SH-SY5Y (cell line): Measurements from ENCODE around the gene JCAD.

Experiments used
- GATA2 ChIP-seq: IDR thresholded peaks from 2 replicates; pipeline ENCODE4 v1.6.1; 2011; ENCODE audit warnings: mild to moderate bottlenecking, low read depth, low read length
- GATA3 ChIP-seq: IDR thresholded peaks from 2 replicates; pipeline ENCODE4 v1.6.1; 2011; ENCODE audit warnings: low read depth, mild to moderate bottlenecking, low read length, moderate library complexity

JCAD gene, protein sequence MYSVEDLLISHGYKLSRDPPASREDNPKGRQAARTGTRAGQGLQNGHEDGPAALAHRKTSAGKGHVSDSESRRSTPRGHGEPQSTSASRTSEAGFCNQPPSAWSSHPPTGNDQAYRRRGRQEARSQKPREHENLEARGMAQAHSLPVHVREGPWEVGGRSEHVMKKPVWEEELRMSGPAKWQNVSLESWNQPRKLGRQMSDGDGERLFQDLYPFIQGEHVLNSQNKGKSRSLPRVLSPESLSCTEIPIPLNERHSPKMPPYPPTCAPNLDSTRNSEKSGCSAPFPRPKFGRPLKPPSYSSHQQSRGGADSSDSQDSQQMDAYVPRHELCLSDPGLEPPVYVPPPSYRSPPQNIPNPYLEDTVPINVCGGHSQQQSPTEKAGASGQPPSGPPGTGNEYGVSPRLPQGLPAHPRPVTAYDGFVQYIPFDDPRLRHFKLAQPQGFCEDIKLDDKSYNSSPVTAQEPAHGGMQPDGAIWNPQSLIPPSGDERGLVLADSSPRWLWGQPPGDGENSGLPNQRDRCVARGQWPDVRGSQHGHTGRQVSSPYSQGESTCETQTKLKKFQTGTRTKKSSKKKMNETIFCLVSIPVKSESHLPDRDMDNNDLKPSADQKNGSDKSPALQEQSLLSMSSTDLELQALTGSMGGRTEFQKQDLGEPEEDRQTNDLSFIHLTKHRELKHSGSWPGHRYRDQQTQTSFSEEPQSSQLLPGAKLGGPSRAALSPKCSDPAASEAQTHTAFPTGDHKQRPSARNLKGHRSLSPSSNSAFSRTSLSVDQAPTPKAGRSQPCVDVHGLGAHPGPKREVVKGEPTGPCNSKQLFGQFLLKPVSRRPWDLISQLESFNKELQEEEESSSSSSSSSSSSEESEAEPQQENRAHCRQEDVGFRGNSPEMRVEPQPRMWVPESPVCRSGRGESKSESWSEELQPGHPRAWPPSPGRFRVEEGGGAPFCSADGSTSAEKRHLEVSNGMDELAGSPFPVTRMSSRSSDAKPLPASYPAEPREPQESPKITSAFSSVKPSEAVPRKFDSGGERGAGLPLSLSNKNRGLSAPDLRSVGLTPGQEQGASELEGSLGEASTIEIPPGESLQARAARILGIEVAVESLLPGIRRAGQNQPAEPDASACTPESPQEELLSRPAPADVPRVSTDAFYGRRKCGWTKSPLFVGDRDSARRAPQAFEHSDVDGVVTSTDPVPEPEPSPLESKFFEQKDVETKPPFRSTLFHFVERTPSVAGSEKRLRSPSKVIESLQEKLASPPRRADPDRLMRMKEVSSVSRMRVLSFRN (N-terminal part only)

DNA sequence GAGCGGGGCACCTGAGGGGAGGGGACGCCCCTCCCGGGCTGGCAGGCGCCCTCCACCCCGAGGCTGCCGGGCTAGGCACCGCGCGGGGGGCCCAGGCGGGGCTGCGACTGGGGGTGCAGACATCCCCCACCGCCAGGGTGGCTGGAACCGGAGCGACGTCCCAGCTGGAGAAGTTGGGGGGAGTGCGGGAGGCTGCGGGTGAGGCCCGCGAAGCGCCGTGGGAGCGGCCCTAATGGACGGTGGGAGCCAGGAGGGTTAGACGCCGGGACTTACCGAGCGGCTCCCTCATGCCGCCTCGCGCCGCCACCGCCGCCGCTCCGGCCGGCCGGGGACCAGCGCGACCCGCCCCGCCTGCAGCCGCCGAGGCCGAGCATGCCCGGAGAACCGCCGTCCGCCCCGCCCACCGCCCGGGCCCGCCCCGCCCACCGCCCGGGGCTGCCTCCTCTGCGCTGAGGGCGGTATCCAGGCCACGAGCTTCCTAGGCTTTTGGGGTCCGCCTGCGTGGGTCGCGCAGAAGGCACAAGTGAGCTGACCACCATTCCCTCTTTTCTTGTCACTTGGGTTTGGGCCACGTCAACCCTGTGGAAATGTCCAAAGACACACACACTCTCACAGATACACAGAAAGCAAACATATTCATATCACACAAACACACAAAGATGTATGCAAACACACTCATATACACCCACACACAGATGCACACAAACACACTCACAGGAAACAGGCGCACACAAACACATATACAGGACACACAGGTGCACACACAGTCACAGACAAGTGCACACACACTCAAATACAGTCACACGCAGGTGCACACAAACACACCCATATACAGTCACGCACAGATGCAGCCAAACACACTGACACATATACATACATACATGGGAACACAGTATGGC lies at the start of gene JCAD:
JCAD (minus strand) TSS at position 378 of the 899 bp plus-strand sequence. CDS start 11,774 bp downstream, outside the sequence.
- no peak for TF ChIP-seq GATA2
- no peak for TF ChIP-seq GATA3

DNA sequence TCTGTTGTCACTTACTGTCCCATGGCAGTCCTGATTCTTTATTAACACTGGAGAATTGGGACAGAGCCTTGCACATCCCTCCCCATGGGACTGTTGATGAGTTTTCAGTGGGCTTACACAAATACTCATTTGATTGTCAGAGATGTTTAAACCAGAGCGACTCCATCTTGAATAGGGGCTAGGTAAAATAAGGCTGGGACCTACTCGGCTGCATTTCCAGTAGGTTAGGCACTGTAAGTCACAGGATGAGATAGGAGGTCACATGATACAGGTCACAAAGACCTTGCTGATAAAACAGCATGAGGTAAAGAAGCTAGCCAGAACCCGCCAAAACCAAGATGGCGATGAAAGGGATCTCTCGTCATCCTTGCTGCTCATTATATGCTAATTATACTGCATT lies 47.6 kb upstream of the JCAD start:
- TF ChIP-seq GATA2 (no peak), GATA3 (no peak)

DNA sequence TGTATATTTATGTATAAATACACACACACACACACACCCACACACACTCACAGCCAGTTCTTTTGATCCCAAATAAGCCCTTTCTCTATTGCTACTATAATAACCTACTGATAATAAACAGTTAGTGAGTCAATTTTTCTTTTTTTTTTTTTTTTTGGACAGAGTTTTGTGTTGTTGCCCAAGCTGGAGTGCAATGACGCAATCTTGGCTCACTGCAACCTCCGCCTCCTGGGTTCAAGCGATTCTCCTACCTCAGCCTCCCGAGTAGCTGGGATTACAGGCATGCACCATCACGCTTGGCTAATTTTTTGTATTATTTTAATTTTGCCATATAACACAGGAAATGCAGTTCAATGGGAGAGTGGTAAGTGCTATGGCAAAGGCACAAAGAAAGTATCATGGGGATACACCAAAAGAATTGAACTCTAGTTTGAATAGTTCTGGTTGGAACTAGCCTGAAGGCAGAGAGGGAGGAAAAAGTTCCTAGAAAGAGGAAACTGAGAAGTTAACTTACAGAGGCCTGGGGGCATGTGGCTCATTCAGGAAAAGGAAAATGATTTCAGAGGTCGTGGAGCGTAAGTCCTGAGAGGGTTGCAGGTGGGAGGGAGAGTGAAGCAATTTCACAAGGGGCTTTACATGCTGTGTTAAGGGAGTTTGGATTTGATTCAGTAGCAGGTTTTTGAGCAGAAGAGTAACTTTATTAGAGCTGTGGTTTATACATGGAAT lies 44.4 kb upstream of the JCAD start:
- TF ChIP-seq GATA2 (no peak), GATA3 (no peak)

DNA sequence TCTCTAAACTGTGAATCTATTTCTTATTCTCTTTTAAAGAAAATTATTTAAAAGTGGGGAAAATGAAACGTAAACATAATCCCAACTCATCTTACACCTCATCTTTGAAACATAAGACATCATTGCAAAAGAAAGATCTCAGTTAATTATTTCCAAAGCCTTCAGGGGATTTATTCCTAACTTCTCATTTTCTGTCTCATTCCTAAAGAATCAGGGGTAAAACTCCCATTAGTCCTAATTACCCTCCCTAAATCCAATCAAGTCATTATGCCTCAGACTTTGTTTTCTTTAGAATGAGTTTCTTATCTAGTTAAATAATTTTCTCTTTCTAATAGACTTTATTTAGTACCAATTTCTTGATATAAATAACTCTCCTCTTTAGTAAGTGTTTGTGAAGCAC lies 39.7 kb upstream of the JCAD start:
- TF ChIP-seq GATA2, result no peak
- no peak for TF ChIP-seq GATA3

DNA sequence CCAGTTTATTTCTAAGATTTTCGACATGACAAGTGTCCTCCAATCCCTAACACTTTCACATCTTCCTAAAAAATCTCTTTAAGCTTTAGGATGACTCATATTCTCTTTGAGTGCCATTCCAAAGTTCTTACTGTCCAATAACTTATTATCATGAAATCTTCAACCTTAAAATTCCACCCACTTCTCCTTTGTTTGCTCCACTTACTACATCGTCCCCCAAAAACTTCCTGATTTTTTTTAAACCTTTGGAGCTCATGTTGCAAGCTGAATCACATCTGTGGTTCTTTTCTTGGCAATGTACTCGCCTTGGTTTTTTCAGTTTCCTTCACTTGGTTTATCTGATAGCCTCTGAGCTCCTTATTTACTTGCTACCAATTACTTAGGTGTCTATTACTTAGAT lies 39.2 kb upstream of the JCAD start:
- no peak for TF ChIP-seq GATA3
- no peak for TF ChIP-seq GATA2

DNA sequence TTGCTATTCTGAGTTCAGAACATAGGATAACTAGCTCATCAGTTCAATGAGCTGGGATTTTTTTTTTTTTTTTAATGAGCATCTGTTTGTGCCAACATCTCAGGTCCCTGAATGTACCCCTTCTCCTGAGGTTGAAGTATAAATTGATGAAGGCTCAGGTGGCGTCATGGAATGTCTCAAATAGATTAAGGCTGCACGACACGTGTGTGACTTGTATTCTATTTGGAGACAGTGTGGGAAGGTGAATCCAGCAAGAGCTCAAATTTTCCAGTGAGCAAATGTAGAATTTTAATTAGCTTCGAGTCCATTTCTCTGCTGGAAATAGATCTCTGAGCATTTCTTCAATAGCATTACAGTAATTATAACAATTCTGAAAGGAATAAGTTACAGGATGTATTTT lies 37.2 kb upstream of the JCAD start:
- TF ChIP-seq GATA2 (no peak), GATA3 (no peak)

DNA sequence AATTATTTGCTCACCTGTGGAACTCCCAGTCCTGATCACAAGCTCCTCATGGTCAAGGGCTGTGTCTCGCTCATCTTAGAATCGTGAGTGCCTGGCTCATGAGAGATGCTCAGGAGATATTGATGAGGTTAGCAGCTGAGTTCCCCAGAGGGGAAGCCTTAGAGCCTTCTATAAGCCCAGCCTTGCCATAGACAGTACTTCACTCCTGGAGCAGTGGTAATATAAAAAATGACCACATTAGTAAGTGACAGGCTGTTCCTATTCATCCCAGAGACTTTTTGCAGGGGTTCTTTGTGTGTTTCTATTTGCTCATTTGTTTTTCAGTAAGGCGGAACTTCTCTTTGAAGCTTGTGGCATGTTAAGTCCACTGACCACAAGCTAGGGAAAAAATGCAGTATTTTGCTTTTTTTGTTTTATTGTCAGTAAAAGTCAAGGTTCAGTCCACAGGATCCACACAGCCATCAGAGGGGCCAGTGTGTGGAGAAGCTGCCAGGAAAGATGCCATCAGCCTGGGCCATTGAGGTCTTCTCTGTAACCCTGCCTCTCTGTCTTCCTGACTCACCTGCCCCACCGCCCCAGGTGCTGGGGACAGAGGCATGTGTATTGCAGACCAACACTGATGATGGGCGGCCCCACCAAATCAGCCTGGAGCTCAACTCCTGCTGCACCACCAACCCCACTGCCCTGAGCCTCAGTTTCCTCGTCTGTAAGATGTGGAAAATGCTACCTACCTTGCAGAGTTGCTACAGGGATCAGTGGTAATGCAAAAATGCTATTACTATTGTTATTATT lies 36.4 kb upstream of the JCAD start:
- no peak for TF ChIP-seq GATA3
- no peak for TF ChIP-seq GATA2

DNA sequence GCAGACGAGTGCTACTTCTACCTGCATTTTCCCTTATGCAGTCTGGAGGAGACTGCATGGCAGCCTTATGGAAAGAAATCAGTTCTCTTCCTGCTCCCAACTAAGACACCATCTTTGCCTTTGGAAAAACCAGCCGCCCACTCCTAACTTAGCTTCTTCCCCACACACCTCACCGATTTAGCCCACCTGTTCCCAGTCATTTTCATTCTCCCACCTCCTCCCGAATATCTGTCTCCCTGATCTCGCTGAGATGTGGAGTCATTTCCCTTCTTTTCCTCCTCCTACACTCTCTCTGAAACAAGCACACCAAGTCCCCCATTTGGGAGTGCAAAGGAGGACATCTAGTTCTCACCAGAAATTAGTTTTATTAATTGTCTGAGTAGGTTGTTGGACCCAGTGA lies 35.2 kb upstream of the JCAD start:
- TF ChIP-seq GATA2 (no peak), GATA3 (no peak)

DNA sequence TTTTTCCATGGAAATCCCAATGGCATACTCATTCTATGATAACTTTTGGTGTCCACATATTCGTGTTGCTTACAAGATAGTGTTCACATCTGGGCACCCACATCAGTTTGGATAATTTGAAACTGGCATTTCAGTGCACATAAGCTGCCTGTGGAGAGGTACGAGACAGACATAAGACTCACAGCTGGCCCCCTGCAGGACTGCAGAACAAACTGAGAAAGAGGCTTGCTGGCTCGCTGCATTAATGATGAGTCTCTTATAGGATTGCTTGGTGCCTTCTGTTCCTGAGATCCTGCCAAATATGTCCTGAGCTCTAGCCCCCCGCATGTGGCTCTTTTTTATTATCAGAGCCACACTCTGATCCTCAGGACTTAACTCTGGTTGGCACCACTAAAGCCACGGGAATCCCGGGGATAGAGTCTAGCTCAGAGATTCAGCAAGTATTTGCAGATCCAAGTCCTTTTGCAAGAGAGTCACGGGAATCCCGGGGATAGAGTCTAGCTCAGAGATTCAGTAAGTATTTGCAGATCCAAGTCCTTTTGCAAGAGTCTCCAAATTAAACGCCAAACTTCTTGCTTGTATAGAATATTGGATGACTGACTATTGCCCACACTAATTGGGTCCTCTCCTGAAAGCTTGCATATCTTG lies 34.0 kb upstream of the JCAD start:
- TF ChIP-seq GATA3 (no peak), GATA2 (no peak)

DNA sequence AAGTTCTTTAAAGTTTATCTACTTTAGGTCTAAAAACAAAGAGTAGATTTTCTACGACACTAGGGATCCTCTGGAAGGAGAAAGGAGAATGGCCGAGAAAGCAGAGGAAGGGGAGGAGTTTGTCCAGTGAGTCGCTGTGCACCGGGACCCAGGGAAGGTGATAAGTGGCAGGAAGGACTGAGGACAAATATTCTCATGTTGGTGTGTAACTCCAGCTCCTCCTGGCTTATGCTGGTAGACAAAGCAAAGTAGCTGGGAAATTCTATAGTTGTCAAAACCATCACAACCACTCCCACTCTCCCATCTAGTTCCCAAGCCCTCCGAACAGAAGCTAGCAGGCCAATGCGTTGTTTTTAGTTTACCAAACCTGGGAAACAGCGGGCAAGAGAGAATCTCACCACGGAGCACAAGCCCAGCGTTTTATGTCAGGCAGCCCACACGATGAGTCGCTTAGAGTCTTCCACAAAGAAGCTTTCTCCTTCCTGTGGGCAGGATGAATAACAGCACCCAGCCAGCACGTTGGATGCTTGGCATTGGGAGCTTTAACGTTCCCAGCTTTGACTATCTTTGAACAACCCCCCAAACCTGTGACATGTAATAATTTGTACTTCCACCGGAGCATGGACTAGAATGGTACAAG lies 32.9 kb upstream of the JCAD start:
- TF ChIP-seq GATA3, result no peak
- TF ChIP-seq GATA2, result no peak

DNA sequence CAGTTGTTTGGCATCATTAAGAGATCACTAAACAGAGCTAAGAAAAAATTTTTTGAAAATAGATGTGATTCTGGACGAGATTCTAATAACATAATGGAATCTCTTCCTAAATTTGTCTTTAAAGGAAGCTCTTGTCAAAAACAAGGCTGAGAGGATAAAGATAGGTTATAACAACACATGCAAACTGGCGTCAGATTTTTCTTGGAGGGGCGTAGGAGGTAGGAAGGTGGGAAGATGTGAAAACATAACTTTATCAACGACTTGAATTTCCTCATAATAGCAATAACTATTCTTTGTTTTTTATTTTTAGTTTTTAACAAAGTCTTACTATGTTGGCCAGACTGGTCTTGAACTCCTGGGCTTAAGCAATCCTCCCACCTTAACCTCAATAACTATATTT lies 31.8 kb upstream of the JCAD start:
- TF ChIP-seq GATA2, result no peak
- TF ChIP-seq GATA3, result no peak
